Measurements from ENCODE around the gene LDLRAD4.

LDLRAD4 gene

GRCh38 chr18:13545514-13545913, 327.0 kb downstream of the LDLRAD4 start:
- Histone ChIP-seq H3K27me3 (ENCODE audit: insufficient read depth, poor library complexity, severe bottlenecking) (no peaks in the 10 kb centered on the region), H3K4me3 (replicated peaks; ENCODE audit: insufficient read depth, low read length) (no peak overlapping the region), H3K27ac (replicated peaks) (no peak overlapping the region)
- no peak for DNase-seq (ENCODE audit: low read depth in 1 of 2, low spot score in 1 of 2)
- no peak for TF ChIP-seq POLR2AphosphoS5 (IDR thresholded peaks at IDR 0.05; ENCODE audit: low read depth)

- H3K4me3 ChIP-seq (replicated peaks; ENCODE audit: insufficient read depth, low read length): no peak overlapping the region
- no peak overlapping the region for H3K27ac ChIP-seq (replicated peaks)
- TF ChIP-seq REST (IDR thresholded peaks at IDR 0.05; ENCODE audit: insufficient replicate concordance, low read depth): no peak
- no peak for TF ChIP-seq POLR2AphosphoS5 (IDR thresholded peaks at IDR 0.05; ENCODE audit: low read depth)
- TF ChIP-seq CTCF (IDR thresholded peaks at IDR 0.05; ENCODE audit: insufficient read depth, low read length): no peak
- TF ChIP-seq SPI1 (IDR thresholded peaks at IDR 0.05; ENCODE audit: borderline replicate concordance, low read depth): no peak
- TF ChIP-seq GABPA (IDR thresholded peaks at IDR 0.05; ENCODE audit: low read depth): no peak
- DNase-seq (ENCODE audit: low read depth in 1 of 2, low spot score in 1 of 2): no peak
- H3K27me3 ChIP-seq (ENCODE audit: insufficient read depth, poor library complexity, severe bottlenecking): no peaks in the 10 kb centered on the region
Observed at GRCh38 chr18:13545955-13546354, 327.4 kb downstream of the LDLRAD4 start.

- TF ChIP-seq REST (IDR thresholded peaks at IDR 0.05; ENCODE audit: insufficient replicate concordance, low read depth): no peak
- no peak for TF ChIP-seq CTCF (IDR thresholded peaks at IDR 0.05; ENCODE audit: insufficient read depth, low read length)
- no peak for TF ChIP-seq GABPA (IDR thresholded peaks at IDR 0.05; ENCODE audit: low read depth)
- TF ChIP-seq POLR2AphosphoS5 (IDR thresholded peaks at IDR 0.05; ENCODE audit: low read depth): no peak
- no peak for TF ChIP-seq SPI1 (IDR thresholded peaks at IDR 0.05; ENCODE audit: borderline replicate concordance, low read depth)
- H3K27me3 ChIP-seq (ENCODE audit: insufficient read depth, poor library complexity, severe bottlenecking): no peaks in the 10 kb centered on the region
- DNase-seq (ENCODE audit: low read depth in 1 of 2, low spot score in 1 of 2): no peak
- no peak overlapping the region for H3K27ac ChIP-seq (replicated peaks)
- no peak overlapping the region for H3K4me3 ChIP-seq (replicated peaks; ENCODE audit: insufficient read depth, low read length)
Observed at GRCh38 chr18:13546638-13547037, 328.1 kb downstream of the LDLRAD4 start.

GRCh38 chr18:13547347-13547746, 328.8 kb downstream of the LDLRAD4 start:
- Histone ChIP-seq H3K27ac (replicated peaks) (no peak overlapping the region), H3K27me3 (ENCODE audit: insufficient read depth, poor library complexity, severe bottlenecking) (no peaks in the 10 kb centered on the region), H3K4me3 (replicated peaks; ENCODE audit: insufficient read depth, low read length) (no peak overlapping the region)
- DNase-seq (ENCODE audit: low read depth in 1 of 2, low spot score in 1 of 2): no peak
- TF ChIP-seq CTCF (IDR thresholded peaks at IDR 0.05; ENCODE audit: insufficient read depth, low read length) (no peak), POLR2AphosphoS5 (IDR thresholded peaks at IDR 0.05; ENCODE audit: low read depth) (no peak), GABPA (IDR thresholded peaks at IDR 0.05; ENCODE audit: low read depth) (no peak), REST (IDR thresholded peaks at IDR 0.05; ENCODE audit: insufficient replicate concordance, low read depth) (no peak), SPI1 (IDR thresholded peaks at IDR 0.05; ENCODE audit: borderline replicate concordance, low read depth) (no peak)

All from HL-60 (cell line).